ENCODE results near the gene SWT1.

Gene SWT1

DNA sequence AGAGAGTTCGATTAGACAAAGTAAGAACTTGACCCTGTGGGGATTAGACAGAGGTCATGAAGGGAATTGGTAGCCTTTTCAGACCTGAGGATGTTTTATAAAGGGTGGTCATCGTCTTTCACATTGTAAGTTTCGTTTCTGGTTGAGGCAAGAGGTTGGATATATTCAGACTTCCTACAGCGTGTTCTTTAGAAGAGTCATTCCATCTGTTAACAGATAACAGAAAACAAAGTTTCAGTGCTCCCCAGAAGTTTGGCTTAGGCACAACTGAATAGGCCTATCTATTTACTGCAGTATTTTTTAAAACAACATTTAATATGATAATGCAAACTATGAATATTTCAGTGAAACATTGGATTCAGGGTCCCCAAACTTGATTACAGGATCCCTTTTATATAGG is 177.2 kb downstream of the SWT1 start:
- DNase-seq, result no peak

GRCh38 chr1:185337246-185337645 is 180.3 kb downstream of the SWT1 start:
- no peak for DNase-seq

GRCh38 chr1:185338719-185339622 is 182.0 kb downstream of the SWT1 start:
- no peak for DNase-seq

GRCh38 chr1:185341196-185341781 is 184.3 kb downstream of the SWT1 start:
- DNase-seq, result no peak
